Measurements from ENCODE around the gene POLR2F.

POLR2F gene

GRCh38 chr22:37994982-37995381 lies 41.5 kb downstream of the POLR2F start:
- no peak for TF ChIP-seq CTCF (IDR thresholded peaks at IDR 0.05; ENCODE audit: control insufficient read depth, insufficient read depth, low read depth, low read length, missing control alignments)
- no peak for DNase-seq (ENCODE audit: low read depth)
- no peak overlapping the region for H3K4me3 ChIP-seq (ENCODE audit: control insufficient read depth, low read depth, low read length)

GRCh38 chr22:37995460-37995859 lies 42.0 kb downstream of the POLR2F start:
- no peak for DNase-seq (ENCODE audit: low read depth)
- TF ChIP-seq CTCF (IDR thresholded peaks at IDR 0.05; ENCODE audit: control insufficient read depth, insufficient read depth, low read depth, low read length, missing control alignments) = no peak
- no peak overlapping the region for H3K4me3 ChIP-seq (ENCODE audit: control insufficient read depth, low read depth, low read length)

- H3K4me3 ChIP-seq (ENCODE audit: control insufficient read depth, low read depth, low read length) = no peak overlapping the region
- TF ChIP-seq CTCF (IDR thresholded peaks at IDR 0.05; ENCODE audit: control insufficient read depth, insufficient read depth, low read depth, low read length, missing control alignments) = no peak
- no peak for DNase-seq (ENCODE audit: low read depth)
Measured at GRCh38 chr22:37996079-37996478, 42.6 kb downstream of the POLR2F start.

GRCh38 chr22:37996515-37997246 lies 43.2 kb downstream of the POLR2F start:
- TF ChIP-seq CTCF (IDR thresholded peaks at IDR 0.05; ENCODE audit: control insufficient read depth, insufficient read depth, low read depth, low read length, missing control alignments) = no peak
- H3K4me3 ChIP-seq (ENCODE audit: control insufficient read depth, low read depth, low read length) = no peak overlapping the region
- no peak for DNase-seq (ENCODE audit: low read depth)

- no peak for TF ChIP-seq CTCF (IDR thresholded peaks at IDR 0.05; ENCODE audit: control insufficient read depth, insufficient read depth, low read depth, low read length, missing control alignments)
- H3K4me3 ChIP-seq (ENCODE audit: control insufficient read depth, low read depth, low read length) = no peak overlapping the region
- DNase-seq (ENCODE audit: low read depth) = no peak
Measured at GRCh38 chr22:37998543-37998942, 45.0 kb downstream of the POLR2F start.

- DNase-seq (ENCODE audit: low read depth) = no peak
- H3K4me3 ChIP-seq (ENCODE audit: control insufficient read depth, low read depth, low read length) = no peak overlapping the region
- no peak for TF ChIP-seq CTCF (IDR thresholded peaks at IDR 0.05; ENCODE audit: control insufficient read depth, insufficient read depth, low read depth, low read length, missing control alignments)
Measured at GRCh38 chr22:37999236-37999635, 45.7 kb downstream of the POLR2F start.

Data from AG09309 (cell line).